ENCODE measurements around the gene RYR3.

Gene RYR3

DNA sequence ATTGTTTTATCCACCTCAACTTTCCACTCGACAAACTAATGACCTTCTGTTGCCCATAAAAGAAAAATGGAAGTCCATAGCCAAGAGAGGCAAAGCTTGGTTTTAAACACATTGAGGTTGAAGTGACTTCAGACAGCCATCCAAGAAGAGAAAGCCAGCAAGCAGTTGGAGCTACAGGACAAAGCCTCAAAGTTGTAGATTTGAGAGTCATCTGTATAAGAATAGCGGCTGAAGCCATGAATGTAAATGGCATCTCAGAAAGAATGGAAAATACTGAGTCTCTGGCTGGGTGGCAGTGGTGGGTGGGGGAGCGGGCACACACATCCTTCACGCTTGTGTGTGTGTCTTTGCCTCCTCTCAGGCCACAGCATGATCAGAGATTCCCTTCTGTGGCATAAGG lies 533.4 kb downstream of the RYR3 start:
- H3K4me3 ChIP-seq (ENCODE audit: low read length): no peak overlapping the region
- no peak for TF ChIP-seq ZNF274 (IDR thresholded peaks at IDR 0.05; ENCODE audit: low read depth, low read length)

DNA sequence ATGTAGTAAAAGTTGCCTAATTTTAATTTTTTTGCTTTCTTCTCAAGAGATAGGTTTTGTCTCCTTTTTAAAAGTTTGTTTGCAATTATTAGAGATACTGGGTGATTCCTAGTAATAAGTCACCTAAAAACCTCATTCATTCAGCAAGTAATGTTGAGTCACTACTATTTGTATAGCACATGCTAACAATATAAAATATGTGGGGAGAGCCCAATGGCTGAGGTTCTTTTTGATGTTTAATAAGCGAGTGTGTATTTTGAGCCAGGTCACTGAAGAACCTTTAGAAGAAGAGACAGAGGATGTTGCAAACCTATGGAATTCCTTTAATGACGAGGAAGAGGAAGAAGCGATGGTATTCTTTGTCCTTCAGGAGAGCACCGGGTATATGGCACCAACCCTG lies 533.8 kb downstream of the RYR3 start:
- no peak overlapping the region for H3K4me3 ChIP-seq (ENCODE audit: low read length)
- no peak for TF ChIP-seq ZNF274 (IDR thresholded peaks at IDR 0.05; ENCODE audit: low read depth, low read length)

DNA sequence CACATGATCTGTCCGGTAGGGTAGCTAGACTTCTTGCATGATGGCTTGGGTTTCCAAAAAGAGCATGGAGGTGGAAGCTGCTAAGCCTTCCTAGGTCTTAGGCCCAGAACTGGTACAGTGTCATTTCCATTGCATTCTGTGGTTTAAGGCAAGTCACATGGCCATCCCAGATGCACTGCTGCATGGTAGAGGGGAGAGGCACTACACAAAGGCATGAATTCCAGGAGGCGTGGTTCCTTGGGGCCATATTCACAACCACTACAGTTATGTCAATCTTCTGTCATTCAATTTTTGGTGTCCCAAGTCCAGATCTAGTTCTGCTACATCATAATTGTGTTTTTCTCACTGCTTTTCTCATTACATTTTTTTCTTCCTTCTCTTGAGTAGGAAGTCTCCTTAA lies 535.4 kb downstream of the RYR3 start:
- no peak for TF ChIP-seq ZNF274 (IDR thresholded peaks at IDR 0.05; ENCODE audit: low read depth, low read length)
- no peak overlapping the region for H3K4me3 ChIP-seq (ENCODE audit: low read length)

DNA sequence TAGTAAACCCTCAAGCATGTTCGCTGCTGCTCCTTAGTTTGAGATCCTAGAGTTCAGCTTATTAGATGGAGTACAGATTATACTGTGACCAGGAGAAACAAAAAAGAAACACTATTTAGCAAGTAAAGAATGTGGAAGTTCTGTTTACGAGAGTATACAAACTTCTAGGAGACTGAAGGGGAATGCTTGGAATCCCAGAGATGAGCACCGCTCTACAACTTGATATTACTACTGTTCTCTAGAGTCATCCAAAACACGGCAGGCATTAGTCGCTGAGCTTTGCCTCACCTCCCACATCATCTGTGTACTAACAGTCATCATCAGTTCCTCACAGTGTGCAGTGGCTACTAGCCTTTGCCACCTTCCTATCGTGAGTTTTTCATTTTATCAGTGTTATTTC lies 536.1 kb downstream of the RYR3 start:
- no peak overlapping the region for H3K4me3 ChIP-seq (ENCODE audit: low read length)
- TF ChIP-seq ZNF274 (IDR thresholded peaks at IDR 0.05; ENCODE audit: low read depth, low read length): no peak

DNA sequence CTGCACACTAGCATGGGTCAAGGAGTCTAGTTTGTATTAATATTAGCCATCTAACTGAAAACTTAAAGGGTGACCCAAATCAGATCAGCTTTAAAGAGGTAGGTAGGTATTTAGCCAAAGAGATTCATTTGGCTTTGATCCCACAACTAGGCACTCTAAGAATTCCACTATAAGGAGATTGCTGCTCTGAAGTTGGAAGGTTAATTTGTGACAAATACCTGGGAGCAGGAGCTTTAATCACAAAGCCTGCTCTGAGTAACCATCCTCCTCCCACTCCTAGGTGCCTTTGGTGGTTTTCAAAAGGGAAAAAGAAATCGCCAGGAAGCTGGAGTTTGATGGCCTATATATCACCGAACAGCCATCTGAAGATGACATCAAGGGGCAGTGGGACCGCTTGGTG lies 537.2 kb downstream of the RYR3 start:
- TF ChIP-seq ZNF274 (IDR thresholded peaks at IDR 0.05; ENCODE audit: low read depth, low read length): no peak
- H3K4me3 ChIP-seq (ENCODE audit: low read length): no peak overlapping the region

DNA sequence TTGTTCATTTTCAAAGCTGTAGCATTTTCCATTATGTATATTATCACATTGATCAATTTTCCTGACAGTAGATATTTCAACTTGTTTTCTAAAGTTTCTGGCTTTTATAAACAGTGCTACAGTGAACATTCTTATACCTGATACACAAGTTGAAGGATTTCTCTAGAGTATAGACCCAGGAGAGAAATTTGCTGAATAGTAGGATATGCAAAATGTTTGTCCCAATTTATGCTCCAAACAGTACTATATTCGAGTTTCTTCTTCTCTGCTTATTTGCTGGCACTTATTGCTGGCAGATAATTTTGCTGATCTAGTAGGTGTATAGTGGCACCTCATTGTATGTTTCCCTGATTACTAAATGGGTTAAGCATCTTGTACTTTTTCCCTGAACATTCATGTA lies 540.3 kb downstream of the RYR3 start:
- TF ChIP-seq ZNF274 (IDR thresholded peaks at IDR 0.05; ENCODE audit: low read depth, low read length): no peak

DNA sequence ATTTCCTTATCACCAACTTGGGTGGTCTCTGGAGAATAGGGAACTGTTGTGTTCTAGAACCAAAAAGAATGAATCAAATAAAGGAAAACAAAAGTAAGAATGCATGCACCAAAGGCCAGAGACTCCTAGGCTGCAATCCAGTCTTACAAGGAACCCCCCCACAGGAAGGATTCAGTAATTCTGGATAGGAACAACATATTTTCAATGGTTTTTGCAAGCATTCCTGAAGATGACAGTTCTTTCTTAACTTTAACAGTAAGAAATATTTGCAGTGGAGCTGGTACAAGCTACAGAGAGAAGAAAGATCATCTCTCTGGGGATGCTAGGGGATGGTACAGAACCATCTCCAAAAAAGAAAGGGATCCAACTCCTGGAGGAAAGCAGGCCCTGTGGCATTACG lies 541.3 kb downstream of the RYR3 start:
- no peak overlapping the region for H3K4me3 ChIP-seq (ENCODE audit: low read length)
- no peak for TF ChIP-seq ZNF274 (IDR thresholded peaks at IDR 0.05; ENCODE audit: low read depth, low read length)

More for the DNA sequence above, 540.3 kb downstream of the RYR3 start:
- no peak overlapping the region for H3K4me3 ChIP-seq (ENCODE audit: low read length)

DNA sequence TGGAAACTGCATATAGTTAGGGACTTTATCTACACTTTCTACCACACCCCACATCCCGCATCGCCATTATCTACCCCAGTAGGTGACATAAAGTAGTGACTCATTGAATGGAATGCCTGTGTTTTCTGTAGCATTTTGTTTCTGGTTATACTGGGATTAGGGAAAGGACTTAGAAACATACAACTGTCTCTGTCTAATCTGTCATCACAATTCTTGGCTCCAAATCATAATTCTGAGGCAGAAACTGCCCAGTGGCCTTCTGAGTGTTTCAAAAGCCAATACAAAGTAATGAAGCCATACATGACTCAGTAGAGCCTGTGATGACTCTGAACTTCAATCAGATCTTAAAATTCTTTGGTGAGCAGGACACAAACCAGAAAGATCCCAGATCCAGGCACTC lies 541.8 kb downstream of the RYR3 start:
- no peak overlapping the region for H3K4me3 ChIP-seq (ENCODE audit: low read length)
- TF ChIP-seq ZNF274 (IDR thresholded peaks at IDR 0.05; ENCODE audit: low read depth, low read length): no peak

DNA sequence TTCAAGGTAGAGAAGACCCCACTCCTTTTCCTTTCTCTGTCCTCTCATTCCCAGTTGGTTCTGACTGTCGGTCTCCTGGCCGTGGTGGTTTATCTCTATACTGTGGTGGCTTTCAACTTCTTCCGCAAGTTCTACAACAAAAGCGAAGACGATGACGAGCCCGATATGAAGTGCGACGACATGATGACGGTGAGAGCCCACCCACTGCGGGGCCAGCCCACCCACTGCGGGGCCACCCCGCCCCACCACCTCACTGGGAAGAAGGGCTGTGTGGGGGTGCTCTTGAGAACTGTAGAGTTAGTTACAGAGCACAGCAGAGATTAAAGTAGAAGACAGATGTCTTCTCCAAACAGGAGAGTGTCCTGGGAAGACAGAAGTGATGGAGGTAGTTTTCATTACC lies 547.0 kb downstream of the RYR3 start:
- no peak for TF ChIP-seq ZNF274 (IDR thresholded peaks at IDR 0.05; ENCODE audit: low read depth, low read length)
- no peak overlapping the region for H3K4me3 ChIP-seq (ENCODE audit: low read length)

DNA sequence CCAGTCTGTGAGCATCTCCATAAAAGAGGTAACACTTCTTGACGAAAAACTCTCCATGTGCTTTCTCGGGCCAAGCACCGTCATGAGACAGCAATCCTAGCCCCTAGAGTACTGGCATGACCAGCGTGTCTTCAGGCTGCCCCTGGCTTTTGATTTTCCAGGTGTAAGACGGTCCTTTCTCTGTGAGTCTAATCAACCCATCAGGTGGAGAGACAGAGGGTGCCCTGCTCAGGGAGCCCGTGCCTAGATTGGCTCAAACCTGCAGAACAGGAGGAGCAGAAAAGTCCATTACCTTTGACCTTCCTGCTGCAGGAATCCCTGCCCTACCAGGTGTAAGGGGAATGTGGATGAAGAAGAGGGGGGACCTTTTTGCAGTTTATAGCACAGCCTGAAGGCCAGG lies 548.1 kb downstream of the RYR3 start:
- no peak overlapping the region for H3K4me3 ChIP-seq (ENCODE audit: low read length)
- no peak for TF ChIP-seq ZNF274 (IDR thresholded peaks at IDR 0.05; ENCODE audit: low read depth, low read length)

DNA sequence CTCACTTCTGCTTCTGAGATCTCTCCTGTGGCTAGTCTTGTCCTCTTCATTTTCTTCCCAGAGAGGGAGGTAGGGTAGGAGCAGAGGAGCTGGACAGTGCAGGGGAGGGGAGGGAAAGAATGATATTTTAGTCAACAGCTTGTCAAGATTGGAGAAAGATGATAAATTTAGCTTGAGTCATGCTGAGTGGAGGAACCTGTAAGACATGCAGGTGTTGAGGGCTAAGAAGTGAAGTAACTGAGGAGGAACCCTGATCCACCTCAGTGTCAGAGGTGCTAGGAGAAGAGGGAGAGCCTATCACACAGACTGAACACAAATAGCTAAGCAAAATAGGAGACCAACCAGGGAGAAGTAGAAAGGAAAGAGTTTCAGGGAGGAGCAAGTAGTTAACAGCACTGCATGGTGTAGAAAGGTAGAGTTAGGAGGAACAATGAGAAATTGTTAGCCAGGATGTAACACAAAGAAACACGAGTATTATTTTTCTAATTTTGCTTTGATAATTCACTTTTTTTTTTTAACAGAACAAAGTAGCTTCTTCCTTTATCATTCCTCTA lies 549.3 kb downstream of the RYR3 start:
- no peak overlapping the region for H3K4me3 ChIP-seq (ENCODE audit: low read length)
- no peak for TF ChIP-seq ZNF274 (IDR thresholded peaks at IDR 0.05; ENCODE audit: low read depth, low read length)

DNA sequence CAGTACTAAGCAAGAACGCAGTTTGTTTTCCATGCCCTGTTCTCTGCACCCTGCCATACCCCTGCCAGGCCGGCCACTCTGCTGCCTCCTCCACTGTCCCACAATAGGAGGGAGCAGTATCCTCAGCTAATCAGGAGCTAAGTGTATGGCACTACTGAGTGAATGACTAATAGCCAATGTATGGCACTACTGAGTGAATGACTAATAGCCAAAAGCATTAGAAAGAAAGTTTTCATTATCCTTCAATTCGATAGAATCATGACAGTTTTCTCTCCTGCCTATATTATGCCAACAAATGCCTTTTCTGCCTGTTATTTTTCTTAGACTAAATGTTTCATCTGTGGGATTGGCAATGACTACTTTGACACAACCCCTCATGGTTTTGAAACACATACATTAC lies 550.0 kb downstream of the RYR3 start:
- no peak overlapping the region for H3K4me3 ChIP-seq (ENCODE audit: low read length)
- TF ChIP-seq ZNF274 (IDR thresholded peaks at IDR 0.05; ENCODE audit: low read depth, low read length): no peak

DNA sequence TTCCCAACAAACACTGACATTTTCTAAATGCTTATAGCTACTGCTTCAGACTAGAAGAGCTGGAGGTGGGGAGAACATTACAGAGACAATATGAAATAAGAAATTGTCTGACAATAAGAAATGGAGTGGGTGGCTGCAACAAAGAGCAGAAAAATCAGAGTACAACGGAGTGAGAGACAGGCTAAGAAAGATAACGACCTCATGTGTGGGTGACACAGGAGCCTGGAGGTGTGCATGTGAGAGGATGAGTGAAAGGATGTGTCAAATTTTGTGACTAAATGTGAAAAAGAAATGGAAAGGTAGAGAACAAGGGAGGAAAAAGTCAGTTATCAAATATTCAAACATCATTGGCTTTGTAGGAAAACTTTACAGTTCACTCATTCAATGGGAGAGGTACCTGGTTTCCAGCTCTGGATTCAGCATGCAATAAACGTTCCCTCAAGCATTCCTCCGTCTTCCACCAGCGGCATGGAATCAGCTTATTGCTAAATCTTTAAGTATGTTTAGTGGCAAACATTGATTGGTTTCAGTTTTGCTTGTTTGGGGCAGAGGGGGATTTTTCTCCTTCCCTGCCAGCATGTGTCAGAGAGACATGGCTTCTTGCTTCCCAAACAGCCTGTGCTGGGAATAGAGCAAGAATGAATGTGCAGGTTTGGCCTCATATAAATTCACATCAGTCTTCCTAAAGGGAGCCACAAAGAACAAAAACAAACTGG lies 553.8 kb downstream of the RYR3 start:
- no peak overlapping the region for H3K4me3 ChIP-seq (ENCODE audit: low read length)
- no peak for TF ChIP-seq ZNF274 (IDR thresholded peaks at IDR 0.05; ENCODE audit: low read depth, low read length)

DNA sequence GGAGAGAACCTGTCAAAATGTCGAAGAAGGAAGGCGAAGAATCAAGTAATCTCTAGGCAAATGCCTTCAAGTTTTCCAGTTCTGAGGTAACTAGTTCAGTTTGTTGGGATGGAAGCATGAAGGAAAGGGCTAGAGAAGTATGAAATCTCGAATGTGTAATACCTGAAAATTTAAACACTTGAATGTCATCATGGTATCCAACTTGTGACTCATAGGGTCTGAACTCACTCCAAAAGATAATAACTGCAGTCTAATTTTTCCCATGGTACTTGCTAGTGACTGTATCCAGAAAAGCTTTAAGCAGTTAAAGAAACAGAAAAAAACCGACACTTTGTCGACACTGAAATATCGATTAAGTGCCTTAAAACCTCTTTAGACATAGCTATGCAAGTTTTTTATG lies 554.6 kb downstream of the RYR3 start:
- no peak overlapping the region for H3K4me3 ChIP-seq (ENCODE audit: low read length)
- no peak for TF ChIP-seq ZNF274 (IDR thresholded peaks at IDR 0.05; ENCODE audit: low read depth, low read length)

DNA sequence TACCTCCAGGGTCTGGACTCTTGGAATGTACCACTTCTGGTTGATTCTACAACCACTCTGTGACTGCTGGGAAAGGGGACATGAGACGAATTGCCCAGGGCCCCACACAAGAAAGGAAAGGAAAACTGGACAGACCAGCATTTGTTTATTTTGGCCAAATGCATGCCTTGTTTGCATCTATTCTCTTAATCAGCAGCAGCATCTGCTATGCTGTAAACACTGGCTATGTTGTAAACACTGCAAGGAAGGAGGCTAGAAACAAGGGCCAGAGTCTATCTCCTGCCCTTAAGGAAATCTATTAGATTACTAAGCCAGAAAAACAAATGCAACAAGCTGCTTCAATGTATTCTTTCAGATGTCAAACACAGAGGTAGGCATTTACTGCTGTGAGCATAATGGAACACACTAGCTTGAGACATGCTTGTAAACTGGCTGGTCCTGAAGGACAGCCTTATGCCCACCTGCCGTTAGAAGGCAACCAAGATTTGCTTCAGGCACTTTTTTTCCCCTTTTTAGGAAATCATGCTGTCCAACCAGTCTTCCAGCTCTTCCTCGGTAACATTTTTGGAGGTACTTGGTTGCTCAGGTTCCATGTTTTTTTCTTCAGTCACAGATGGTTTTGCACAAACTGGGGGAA lies 555.5 kb downstream of the RYR3 start:
- no peak for TF ChIP-seq ZNF274 (IDR thresholded peaks at IDR 0.05; ENCODE audit: low read depth, low read length)
- no peak overlapping the region for H3K4me3 ChIP-seq (ENCODE audit: low read length)
